Neutrophil (primary cell): ENCODE measurements around the gene POU6F2.

Experiments
- H3K27ac ChIP-seq: fragments of 200-600 bp; sonication (generic); 2 replicates; pipeline ENCODE4 v1.5.1; 2016; ENCODE audit warnings: mild to moderate bottlenecking, moderate library complexity
- H3K27me3 ChIP-seq: fragments of 200-600 bp; sonication (generic); 2 replicates; pipeline ENCODE4 v1.6.0; 2016; ENCODE audit warnings: mild to moderate bottlenecking
- H3K36me3 ChIP-seq: fragments of 200-600 bp; sonication (generic); 2 replicates; pipeline ENCODE4 v1.5.1; 2017
- H3K4me1 ChIP-seq, 2 experiments: fragments of 200-600 bp in 1 of 2; sonication (generic) in 1 of 2; 1 replicate in 1 of 2; 2 replicates in 1 of 2; pipeline versions ENCODE4 v1.5.1 to v1.6.1; 2013 to 2016; ENCODE audit warnings: low read depth in 1 of 2, low read length in 1 of 2, mild to moderate bottlenecking in 1 of 2, moderate library complexity in 1 of 2; ENCODE audit not compliant: control insufficient read depth in 1 of 2, insufficient read depth in 1 of 2
- H3K4me3 ChIP-seq, 2 experiments: fragments of 200-600 bp in 1 of 2; sonication (generic) in 1 of 2; 1 replicate in 1 of 2; 2 replicates in 1 of 2; pipeline ENCODE4 v1.5.1; 2013 to 2016; ENCODE audit warnings: low read depth in 1 of 2, low read length in 1 of 2, mild to moderate bottlenecking in 1 of 2, moderate library complexity in 1 of 2
- H3K9me3 ChIP-seq: fragments of 200-600 bp; sonication (generic); 2 replicates; pipeline ENCODE4 v1.5.1; 2016
- CTCF ChIP-seq: fragments of 200-600 bp; sonication (generic); IDR thresholded peaks from 2 replicates; pipeline ENCODE4 v1.5.1; 2016; ENCODE audit warnings: antibody characterized with exemption

Gene POU6F2

DNA sequence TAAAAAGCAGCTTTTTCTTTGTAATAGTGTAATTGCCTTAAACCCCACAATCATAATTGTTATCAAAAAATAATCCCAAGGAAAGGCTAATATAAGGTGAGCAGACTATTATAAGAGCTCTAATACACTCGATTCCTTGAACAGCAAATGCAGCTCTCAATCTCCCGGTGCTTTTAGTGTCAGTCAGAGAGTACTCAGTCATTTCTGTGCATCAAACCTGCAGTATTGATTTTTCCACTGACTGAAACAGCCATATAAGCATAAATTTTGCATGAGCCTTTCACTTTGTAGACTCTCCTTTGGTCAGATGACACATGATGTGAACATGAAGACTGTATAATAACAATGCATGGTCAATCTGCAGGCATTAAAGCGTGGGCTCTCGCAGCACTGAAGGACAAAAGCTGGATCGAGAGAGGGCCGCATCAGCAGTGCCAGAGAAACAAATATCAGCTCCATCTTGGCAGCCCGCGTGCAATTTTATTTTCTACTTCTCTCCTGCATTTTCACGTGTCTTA lies 272.0 kb downstream of the POU6F2 start:
- Histone ChIP-seq H3K27me3 (no peaks in the 10 kb centered on the region), H3K27ac (no peak overlapping the region), H3K36me3 (no peaks in the 10 kb centered on the region), H3K4me3 (no peak overlapping the region), H3K4me1 (no peaks in the 10 kb centered on the region), H3K9me3 (no peaks in the 10 kb centered on the region)
- no peak for TF ChIP-seq CTCF

- H3K4me1 ChIP-seq, result no peaks in the 10 kb centered on the region
- H3K27ac ChIP-seq, result no peak overlapping the region
- H3K9me3 ChIP-seq, result no peaks in the 10 kb centered on the region
- no peaks in the 10 kb centered on the region for H3K27me3 ChIP-seq
- no peak for TF ChIP-seq CTCF
- no peak overlapping the region for H3K4me3 ChIP-seq
- no peaks in the 10 kb centered on the region for H3K36me3 ChIP-seq
These were observed 275.2 kb downstream of the POU6F2 start for GRCh38 chr7:39252916-39253315.

DNA sequence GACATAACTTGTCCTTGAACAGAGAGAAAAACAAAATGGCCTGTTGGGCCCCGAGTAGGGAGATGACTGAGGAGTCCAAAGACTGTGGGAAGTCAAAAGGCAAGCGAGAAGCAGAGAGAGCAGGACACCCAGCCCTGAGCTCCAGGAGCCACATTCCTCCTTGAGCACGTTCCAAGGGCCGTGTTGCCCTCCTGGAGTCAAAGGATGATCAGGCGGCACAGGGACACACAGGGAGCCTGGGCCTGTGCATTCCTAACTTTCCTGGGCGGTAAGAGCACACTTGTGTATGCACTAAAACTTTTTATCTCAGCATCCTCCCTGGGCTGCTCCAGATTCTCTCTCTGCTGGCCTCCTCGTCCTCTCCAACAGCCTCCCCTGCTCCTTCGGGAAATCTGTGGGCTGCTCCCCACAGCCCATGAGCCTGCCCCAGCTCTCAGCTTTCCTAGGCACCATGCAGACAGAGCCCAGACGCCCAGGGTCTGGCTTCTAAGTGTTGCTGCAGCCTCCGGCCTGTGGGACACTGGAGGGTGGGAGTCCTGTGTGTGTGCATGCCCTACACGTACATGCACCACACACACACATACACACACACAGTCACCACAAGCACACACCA lies 281.8 kb downstream of the POU6F2 start:
- Histone ChIP-seq H3K4me3 (no peak overlapping the region), H3K27ac (no peak overlapping the region), H3K27me3 (no peaks in the 10 kb centered on the region), H3K9me3 (no peaks in the 10 kb centered on the region), H3K36me3 (no peaks in the 10 kb centered on the region), H3K4me1 (no peaks in the 10 kb centered on the region)
- TF ChIP-seq CTCF, result no peak

- Histone ChIP-seq H3K27ac (no peak overlapping the region), H3K4me1 (no peaks in the 10 kb centered on the region), H3K4me3 (no peak overlapping the region), H3K27me3 (no peaks in the 10 kb centered on the region), H3K36me3 (no peaks in the 10 kb centered on the region), H3K9me3 (no peaks in the 10 kb centered on the region)
- TF ChIP-seq CTCF, result no peak
These were observed 282.7 kb downstream of the POU6F2 start for GRCh38 chr7:39260279-39260844.

DNA sequence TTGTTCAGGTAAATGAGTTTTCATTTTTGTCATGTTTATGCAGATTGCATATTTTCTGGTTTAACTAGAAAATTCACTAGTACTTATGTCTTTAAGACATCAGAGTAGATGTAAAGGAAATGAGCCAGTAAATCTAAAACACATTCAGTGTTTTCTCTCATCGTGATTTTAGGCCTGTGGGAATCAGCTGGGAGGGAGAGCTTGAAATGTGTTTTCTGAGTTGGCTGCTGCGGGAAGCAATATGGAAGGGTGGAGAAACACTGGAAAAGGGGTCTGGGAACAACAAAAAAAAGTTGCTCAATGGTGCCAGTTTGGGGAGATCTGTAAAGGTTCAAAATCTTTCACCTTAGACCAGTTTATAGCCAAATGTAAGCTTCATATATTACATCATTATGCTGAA lies 284.1 kb downstream of the POU6F2 start:
- H3K27me3 ChIP-seq, result no peaks in the 10 kb centered on the region
- no peaks in the 10 kb centered on the region for H3K4me1 ChIP-seq
- H3K4me3 ChIP-seq, result no peak overlapping the region
- no peak for TF ChIP-seq CTCF
- H3K27ac ChIP-seq, result no peak overlapping the region
- no peaks in the 10 kb centered on the region for H3K9me3 ChIP-seq
- no peaks in the 10 kb centered on the region for H3K36me3 ChIP-seq
